HEK293T (cell line): Measurements from ENCODE around the gene BMP7.
A peak's percentile ranks its signal among the peaks of the same experiment; 100 is the strongest.

Experiments
- CTCF ChIA-PET: fragments of 350-600 bp; formaldehyde crosslinking; extraction: SDS; loops from one replicate; lab custom pipeline; 2021; ENCODE audit warnings: antibody characterized with exemption, inconsistent platforms; lab: Yijun Ruan, JAX
- POLR2A ChIA-PET: fragments of 350-600 bp; formaldehyde crosslinking; extraction: SDS; loops from one replicate; lab custom pipeline; 2020; ENCODE audit warnings: antibody characterized with exemption, inconsistent platforms; lab: Yijun Ruan, JAX
- DNase-seq: peaks from one replicate; pipeline ENCODE4 v3.0.0; 2012; ENCODE audit warnings: mixed read lengths; ENCODE audit errors: extremely low spot score
- ARNT ChIP-seq: fragments of 450-650 bp; IDR thresholded peaks from 2 replicates; pipeline ENCODE4 v1.6.1; 2017; ENCODE audit warnings: mild to moderate bottlenecking
- BHLHE40 ChIP-seq: fragments of 450-650 bp; IDR thresholded peaks from 2 replicates; pipeline ENCODE4 v1.6.1; 2016; ENCODE audit warnings: mild to moderate bottlenecking, moderate library complexity, borderline replicate concordance
- CTBP1 ChIP-seq: fragments of 450-650 bp; IDR thresholded peaks from 2 replicates; pipeline ENCODE4 v1.6.1; 2016; ENCODE audit warnings: borderline replicate concordance
- ELF4 ChIP-seq: fragments of 450-650 bp; IDR thresholded peaks from 2 replicates; pipeline ENCODE4 v1.6.1; 2017; ENCODE audit warnings: antibody characterized with exemption
- FOXA1 ChIP-seq: fragments of 450-650 bp; IDR thresholded peaks from 2 replicates; pipeline ENCODE4 v1.6.1; 2016; ENCODE audit warnings: mild to moderate bottlenecking
- FOXK2 ChIP-seq: fragments of 450-650 bp; IDR thresholded peaks from 2 replicates; pipeline ENCODE4 v1.6.1; 2016; ENCODE audit warnings: mild to moderate bottlenecking
- FOXM1 ChIP-seq: fragments of 450-650 bp; IDR thresholded peaks from 2 replicates; pipeline ENCODE4 v1.6.1; 2017; ENCODE audit warnings: mild to moderate bottlenecking, borderline replicate concordance
- HDGF ChIP-seq: fragments of 450-650 bp; IDR thresholded peaks from 2 replicates; pipeline ENCODE4 v1.6.1; 2017; ENCODE audit warnings: antibody characterized with exemption, borderline replicate concordance
- L3MBTL2 ChIP-seq: fragments of 450-650 bp; conservative IDR thresholded peaks from 2 replicates; pipeline ENCODE4 v1.6.1; 2016; ENCODE audit warnings: mild to moderate bottlenecking
- LEF1 ChIP-seq: fragments of 450-650 bp; IDR thresholded peaks from 2 replicates; pipeline ENCODE4 v1.6.1; 2017; ENCODE audit warnings: mild to moderate bottlenecking, borderline replicate concordance
- NFRKB ChIP-seq: fragments of 450-650 bp; IDR thresholded peaks from 2 replicates; pipeline ENCODE4 v1.6.1; 2016; ENCODE audit warnings: mild to moderate bottlenecking, moderate library complexity
- PKNOX1 ChIP-seq: fragments of 450-650 bp; IDR thresholded peaks from 2 replicates; pipeline ENCODE4 v1.6.1; 2016
- SP1 ChIP-seq: fragments of 450-650 bp; IDR thresholded peaks from 2 replicates; pipeline ENCODE4 v1.6.1; 2017
- SUZ12 ChIP-seq: fragments of 450-650 bp; IDR thresholded peaks from 2 replicates; pipeline ENCODE4 v1.6.1; 2016; ENCODE audit warnings: mild to moderate bottlenecking
- TARDBP ChIP-seq: fragments of 450-650 bp; IDR thresholded peaks from 2 replicates; pipeline ENCODE4 v1.6.1; 2016
- ZNF384 ChIP-seq: fragments of 450-650 bp; IDR thresholded peaks from 2 replicates; pipeline ENCODE4 v1.6.1; 2016

Gene BMP7

GRCh38 chr20:57255183-57255582, 11.3 kb downstream of the BMP7 start:
- ChIA-PET POLR2A (no interaction called here), CTCF (no interaction called here)
- no peak for DNase-seq
- no peak for TF ChIP-seq FOXA1
- TF ChIP-seq SUZ12: no peak
- TF ChIP-seq PKNOX1: no peak
- no peak for TF ChIP-seq FOXM1
- TF ChIP-seq LEF1: no peak
- TF ChIP-seq TARDBP: no peak
- no peak for TF ChIP-seq SP1
- no peak for TF ChIP-seq ARNT
- no peak for TF ChIP-seq ELF4
- TF ChIP-seq ZNF384: no peak
- TF ChIP-seq HDGF: no peak
- TF ChIP-seq FOXK2: no peak
- no peak for TF ChIP-seq BHLHE40
- no peak for TF ChIP-seq L3MBTL2
- TF ChIP-seq CTBP1: no peak

GRCh38 chr20:57252559-57253162, 13.8 kb downstream of the BMP7 start:
- DNase-seq: no peak
- no peak for TF ChIP-seq BHLHE40
- TF ChIP-seq SUZ12: no peak
- TF ChIP-seq ZNF384: no peak
- no peak for TF ChIP-seq ELF4
- TF ChIP-seq TARDBP: no peak
- no peak for TF ChIP-seq L3MBTL2
- TF ChIP-seq HDGF: no peak
- TF ChIP-seq FOXM1: no peak
- TF ChIP-seq FOXA1: no peak
- TF ChIP-seq ARNT: no peak
- no peak for TF ChIP-seq CTBP1
- no peak for TF ChIP-seq SP1
- TF ChIP-seq LEF1: no peak
- no peak for TF ChIP-seq PKNOX1
- ChIA-PET CTCF (interaction anchor here (1.5 kb wide), 1 partner anchor 161 kb away, joined by 3 read pairs; no protein-coding TSS in a partner anchor), POLR2A (interaction anchor here (0.6 to 2.3 kb wide), 3 partner anchors 11 to 84 kb away, joined by 3 to 8 read pairs (median 3); no protein-coding TSS in a partner anchor)

- TF ChIP-seq SUZ12: no peak
- peak; percentile 78 for TF ChIP-seq PKNOX1
- no peak for TF ChIP-seq TARDBP
- no peak for TF ChIP-seq FOXK2
- no peak for TF ChIP-seq BHLHE40
- POLR2A ChIA-PET: interaction anchor here (0.7 to 2.3 kb wide), 5 partner anchors 8 to 83 kb away, joined by 3 to 8 read pairs (median 3); no protein-coding TSS in a partner anchor
- CTCF ChIA-PET: interaction anchor here (0.6 to 1.5 kb wide), 2 partner anchors 23 to 160 kb away, joined by 3 to 5 read pairs; no protein-coding TSS in a partner anchor
- DNase-seq: no peak
These were observed 14.5 kb downstream of the BMP7 start for GRCh38 chr20:57251949-57252348.

GRCh38 chr20:57251344-57251743, 15.1 kb downstream of the BMP7 start:
- no peak for DNase-seq
- CTCF ChIA-PET: interaction anchor here (0.6 kb wide), 1 partner anchor 23 kb away, joined by 5 read pairs; no protein-coding TSS in a partner anchor
- POLR2A ChIA-PET: interaction anchor here (0.7 to 1.5 kb wide), 3 partner anchors 9 to 21 kb away, joined by 3 to 4 read pairs (median 3); no protein-coding TSS in a partner anchor
- TF ChIP-seq LEF1: no peak
- no peak for TF ChIP-seq ELF4
- no peak for TF ChIP-seq HDGF
- no peak for TF ChIP-seq SUZ12
- TF ChIP-seq FOXA1: no peak
- no peak for TF ChIP-seq ARNT
- no peak for TF ChIP-seq FOXM1
- no peak for TF ChIP-seq FOXK2
- no peak for TF ChIP-seq PKNOX1
- TF ChIP-seq TARDBP: no peak
- TF ChIP-seq SP1: no peak
- no peak for TF ChIP-seq CTBP1
- TF ChIP-seq ZNF384: no peak
- no peak for TF ChIP-seq BHLHE40

- ChIA-PET CTCF (no interaction called here), POLR2A (interaction anchor here (1.4 to 1.5 kb wide), 2 partner anchors 9 to 16 kb away, joined by 3 to 4 read pairs; no protein-coding TSS in a partner anchor)
- no peak for DNase-seq
- TF ChIP-seq CTBP1 (no peak), NFRKB (no peak), FOXK2 (no peak), L3MBTL2 (no peak), HDGF (no peak), ELF4 (no peak), ARNT (no peak), ZNF384 (no peak), FOXM1 (no peak), FOXA1 (no peak), PKNOX1 (no peak), LEF1 (no peak), BHLHE40 (no peak), SUZ12 (no peak), TARDBP (no peak), SP1 (no peak)
These were observed 15.7 kb downstream of the BMP7 start for GRCh38 chr20:57250607-57251343.
